ENCODE measurements around the gene IFT43.

IFT43 gene

DNA sequence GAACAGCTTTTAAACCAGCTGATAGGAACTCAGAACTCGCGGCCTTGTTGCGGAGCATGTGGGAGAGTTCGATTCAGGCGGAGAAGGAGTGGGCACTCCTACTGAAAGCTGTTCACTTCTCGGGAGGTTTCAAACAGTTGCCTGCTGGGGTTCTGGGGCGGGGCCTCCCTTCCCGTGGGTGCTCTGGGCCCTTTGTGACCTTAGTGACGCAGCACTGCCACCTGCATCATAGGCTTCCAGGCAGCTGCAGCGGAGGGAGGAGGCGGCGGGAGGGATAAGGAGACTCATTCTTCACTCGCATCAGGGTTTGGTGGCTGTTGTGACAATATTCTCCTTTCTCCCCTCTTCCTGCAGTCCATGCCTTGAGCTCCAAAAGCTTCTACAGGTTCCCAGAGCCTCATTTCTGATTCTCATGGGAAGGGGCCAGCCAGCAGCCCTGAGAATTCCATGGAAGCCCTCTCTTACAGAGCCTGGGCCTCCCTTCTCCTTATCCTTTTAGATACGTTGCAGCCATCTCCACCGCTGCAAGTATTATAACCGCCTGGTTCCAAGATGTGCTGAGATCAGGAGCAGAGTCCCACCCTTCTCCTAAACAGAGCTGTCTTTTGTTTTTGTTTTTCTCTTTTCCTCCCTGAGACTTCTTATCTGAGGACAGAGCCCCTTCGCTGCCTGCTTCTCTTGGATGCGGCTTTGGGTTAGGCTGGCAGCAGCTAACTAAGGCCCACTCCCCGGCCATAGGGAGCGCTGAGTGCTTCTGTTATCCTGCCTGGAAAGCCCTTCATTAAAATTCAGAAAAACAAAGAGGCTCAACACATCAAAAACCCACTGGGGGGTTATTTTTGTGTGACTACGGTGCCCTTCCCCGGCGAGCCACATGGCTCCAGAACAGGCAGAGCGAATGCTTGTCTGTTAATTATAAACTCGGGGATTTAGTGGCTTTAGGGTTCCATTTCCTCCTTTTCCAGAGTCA lies 98.5 kb downstream of the IFT43 start:
- no peak for DNase-seq

DNA sequence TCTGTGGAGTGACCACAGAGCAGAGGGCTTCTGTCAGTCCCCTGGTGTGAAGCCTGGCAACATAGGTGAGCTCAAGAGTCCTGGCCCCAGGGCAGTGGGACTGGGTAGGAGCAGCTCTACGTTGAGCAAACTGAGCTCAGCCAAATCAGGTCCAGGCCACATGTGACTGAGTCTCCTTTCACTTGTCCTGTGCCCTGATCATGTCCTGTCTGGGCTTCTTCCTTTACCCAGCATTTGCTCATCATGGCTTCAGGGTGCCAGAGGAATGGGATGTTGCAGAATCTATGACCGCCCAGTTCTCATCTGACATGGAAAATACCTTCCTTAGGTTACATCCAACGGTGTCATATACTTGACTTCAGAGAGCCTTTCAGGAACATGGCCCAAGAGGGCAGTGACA lies 99.8 kb downstream of the IFT43 start:
- no peak for DNase-seq

DNA sequence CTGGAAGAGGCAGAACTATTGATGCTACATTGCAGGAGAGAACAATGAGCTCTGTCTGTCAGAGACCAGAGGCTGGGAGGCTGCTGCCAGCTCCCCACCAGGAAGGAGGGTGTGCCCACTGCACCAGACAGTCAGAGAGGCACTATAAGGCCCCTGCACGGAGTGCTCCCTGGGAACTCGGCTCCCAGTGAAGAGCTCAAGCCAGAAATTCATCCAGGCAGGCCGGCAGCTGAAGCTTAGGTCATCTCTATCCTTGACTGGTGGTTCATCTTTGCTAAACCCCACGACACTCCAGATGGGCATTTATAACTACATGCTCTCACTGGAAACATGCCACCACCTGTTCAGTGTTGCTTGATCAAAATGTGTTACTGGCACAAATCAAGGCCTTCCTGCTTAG lies 101.1 kb downstream of the IFT43 start:
- no peak for DNase-seq

DNA sequence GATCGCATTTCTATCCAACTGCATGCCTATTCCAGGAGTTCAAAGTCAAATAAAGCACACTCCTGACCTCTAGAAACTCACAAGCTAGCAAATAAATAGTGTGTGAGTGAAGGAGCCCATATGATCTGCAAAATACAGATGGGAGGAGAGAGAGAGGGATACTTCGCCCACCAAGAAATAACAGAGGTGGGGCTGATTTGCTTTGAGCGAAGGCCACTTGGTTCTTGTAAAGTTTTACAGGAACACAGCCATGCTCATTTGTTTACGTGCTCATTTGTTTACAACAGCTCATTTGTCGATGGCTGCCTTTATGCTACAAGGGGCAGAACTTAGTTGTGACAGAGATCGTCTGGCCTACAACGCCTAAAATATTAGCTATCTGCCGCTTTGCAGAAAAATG lies 102.8 kb downstream of the IFT43 start:
- no peak for DNase-seq

DNA sequence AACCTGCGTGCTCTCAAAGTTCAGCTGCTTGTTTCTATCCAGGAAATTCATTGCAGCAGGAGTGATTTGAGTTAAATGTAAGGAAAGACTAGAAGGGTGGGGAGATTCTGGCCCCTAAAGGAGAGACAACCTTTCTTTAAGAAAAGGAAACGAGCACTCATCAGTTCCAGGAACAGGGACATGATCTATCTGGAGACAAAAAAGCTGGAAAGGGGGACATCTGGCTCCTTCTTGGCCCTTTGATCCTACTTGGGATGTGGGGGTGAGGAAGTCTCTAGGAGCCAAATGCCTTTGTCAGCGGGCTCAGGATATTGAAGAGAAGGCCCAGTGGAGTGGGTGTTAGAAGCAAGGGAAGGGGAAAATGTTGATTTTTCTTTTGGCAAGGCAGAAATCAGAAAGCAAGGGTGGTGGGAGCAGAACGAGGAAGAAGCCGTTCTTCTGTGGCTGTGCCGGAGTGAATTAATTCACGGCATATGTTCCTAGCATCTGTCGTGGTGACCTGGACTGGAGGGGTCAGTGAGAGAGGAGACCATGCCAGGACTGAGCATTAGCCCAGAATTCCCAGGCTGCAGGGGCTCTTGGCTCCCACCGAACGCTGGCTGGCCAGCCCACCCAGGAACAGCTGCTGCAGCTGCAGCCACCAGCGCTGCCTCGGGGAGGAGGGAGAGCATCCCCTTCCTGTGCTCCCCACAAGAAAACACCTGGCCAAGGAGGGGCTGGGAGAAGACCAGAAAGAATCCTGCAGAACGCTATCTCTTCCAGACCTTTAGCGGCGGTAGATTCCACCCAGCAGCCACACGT lies 103.4 kb downstream of the IFT43 start:
- no peak for DNase-seq

DNA sequence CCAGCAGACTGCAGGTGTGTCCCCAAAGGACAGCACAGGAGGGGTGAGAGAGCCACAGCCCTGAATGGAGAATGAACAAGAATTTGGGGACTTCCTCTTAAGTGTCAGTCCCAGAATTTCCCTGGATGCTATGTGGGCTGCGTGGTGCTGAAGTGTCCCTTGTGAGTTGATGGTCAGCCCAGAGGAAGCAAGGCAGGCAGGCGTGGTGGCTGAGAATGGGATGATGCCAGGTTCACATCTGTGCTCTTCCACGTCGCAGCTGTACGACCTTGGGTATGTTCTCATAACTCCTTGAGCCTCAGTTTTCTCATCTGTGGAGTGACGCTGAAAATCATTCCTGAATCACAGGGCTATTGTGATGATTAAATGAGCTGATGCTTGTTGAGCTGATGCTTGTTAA lies 104.0 kb downstream of the IFT43 start:
- no peak for DNase-seq

DNA sequence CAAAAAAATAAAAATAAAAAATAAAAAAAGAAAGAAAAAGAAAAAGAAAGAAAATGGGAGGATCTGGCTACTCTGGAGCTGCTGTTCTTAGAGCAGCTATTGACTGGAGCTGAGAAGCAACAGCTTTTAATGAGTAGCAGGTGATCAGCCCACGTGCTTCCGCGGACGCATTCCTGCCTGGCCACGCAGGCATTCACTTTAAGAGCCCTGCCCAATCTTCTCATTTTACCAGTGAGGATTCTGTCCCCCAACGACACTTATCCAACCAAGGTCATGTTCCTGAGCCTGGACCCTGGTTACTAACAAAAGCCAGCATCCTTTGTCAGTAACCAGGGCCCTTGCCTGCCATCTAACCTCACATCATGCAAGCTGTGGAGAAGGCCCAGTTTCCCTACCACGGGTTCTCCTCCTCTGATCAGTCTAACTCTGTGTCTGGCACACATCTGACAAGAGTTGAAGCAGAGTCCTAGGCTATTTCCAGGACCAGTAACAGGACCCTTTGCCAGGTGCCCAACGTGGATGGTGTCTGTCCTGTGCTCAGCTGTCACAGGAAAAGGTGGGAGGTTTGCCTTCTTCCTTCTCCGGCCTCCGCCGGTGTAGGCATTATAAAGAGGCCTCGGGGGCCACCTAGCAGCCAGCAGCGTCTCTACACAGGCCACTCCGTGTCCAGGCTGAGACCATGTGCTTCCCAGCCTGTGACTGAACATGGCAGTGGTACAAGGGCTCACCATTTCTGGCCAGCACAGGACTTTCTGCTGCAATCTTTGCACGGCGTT lies 105.2 kb downstream of the IFT43 start:
- no peak for DNase-seq

DNA sequence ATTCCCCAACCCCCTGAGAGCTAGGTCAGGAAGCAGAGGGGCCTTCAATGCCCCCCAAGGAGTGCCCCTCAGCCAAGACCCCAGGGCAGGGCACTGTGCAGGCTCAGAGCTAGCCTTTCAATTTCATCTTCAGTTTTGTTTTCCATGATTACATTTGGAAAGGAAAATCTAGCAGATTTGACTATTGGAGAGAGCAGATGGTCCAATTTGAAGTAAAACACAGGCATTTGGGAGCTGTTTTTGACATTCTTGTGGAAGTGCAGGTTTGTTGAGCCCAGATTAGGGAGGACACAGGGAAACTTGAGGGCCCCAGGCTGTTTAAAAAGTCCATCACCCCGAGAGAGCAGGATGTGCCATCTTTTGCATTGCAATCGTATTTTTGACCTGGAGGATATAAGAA lies 107.5 kb downstream of the IFT43 start:
- DNase-seq: no peak

DNA sequence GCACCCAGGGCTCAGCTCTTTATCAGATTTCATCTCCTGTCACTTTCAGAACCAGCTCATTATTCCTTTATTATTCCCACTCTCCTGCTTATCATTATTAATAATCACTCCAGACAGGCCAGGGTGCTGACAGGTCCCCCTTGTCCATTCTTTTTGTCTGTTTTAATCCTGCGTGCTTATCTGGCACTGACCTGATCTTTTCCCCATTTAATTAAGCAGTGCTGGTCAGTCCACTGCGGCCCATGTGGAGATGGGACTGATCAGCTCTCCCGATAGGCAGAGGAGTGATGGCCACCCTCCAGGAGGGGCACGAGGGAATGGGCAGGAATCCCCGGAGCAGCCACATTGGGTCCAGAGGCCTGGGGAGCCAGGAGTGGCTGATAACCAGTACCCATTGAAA lies 110.7 kb downstream of the IFT43 start:
- DNase-seq: no peak

DNA sequence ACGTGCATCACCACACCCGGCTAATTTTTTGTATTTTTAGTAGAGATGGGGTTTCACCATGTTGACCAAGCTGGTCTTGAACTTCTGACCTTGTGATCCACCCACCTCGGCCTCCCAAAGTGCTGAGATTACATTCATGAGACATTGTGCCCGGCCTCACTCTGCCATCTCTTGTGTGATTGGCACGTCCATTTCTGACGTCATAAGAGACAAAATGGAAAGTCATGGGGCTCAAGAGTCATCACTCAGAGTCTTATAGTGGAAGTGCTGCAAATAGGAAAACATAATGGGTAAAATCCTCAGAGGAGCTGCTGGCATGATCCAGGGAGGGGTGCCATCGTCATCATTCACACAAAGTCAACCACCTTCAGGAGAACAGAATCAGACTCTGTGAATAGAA lies 112.0 kb downstream of the IFT43 start:
- no peak for DNase-seq

DNA sequence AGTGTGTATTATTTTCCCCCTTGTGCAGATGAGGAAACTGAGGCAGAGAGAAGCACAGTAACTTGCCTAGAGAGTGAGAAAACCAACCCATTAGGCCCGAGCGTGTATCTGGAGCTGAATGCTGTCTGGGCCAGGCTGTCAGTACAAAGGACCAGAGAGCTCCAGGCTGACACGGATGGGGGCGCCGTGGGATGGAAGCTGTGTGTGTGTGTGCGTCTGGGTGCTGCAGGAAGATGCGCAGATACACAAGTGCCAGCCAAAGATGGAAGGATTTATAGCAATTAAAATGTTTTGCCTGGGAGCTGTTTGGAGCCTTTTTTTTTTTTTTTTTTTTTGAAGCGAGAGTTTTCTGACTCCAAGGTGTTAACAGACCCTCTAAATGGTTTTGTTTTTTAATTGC lies 112.5 kb downstream of the IFT43 start:
- no peak for DNase-seq

DNA sequence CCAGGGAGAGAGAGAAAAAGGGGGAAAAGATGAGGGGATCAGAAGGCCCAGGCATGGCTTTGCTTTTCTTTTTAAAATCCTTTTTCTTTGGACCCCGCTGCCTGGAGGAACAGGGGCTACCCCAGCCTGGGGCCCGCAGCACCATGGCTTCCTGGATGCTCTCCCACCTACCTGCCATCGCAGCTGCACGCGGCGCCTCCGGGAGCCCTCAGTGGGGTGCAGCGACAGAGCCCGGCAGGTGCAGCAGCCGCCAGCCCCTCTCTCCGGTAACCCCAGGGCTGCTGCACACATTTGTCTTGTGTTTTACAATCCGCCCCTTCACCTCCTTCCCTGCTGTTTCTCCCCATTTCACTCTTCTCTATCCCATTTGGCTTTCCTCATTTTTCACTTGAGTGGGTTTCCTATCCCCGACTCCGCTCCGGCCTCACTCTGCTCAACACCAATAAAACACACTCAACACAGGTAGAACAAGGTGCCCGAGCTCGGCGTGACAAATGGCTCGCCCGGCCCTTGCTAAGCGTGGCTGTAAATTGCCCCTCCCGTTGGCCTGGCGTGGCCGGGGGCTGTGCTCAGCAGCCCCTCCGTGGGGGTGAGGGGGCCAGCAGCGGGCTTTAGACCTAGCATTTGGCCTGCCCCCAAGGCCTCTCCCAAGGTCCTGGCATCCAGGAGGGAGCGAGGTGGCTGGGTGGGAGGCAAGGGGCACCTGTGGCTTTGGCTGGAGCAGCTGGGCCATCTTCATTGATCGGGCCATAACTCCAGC lies 113.5 kb downstream of the IFT43 start:
- DNase-seq: no peak

DNA sequence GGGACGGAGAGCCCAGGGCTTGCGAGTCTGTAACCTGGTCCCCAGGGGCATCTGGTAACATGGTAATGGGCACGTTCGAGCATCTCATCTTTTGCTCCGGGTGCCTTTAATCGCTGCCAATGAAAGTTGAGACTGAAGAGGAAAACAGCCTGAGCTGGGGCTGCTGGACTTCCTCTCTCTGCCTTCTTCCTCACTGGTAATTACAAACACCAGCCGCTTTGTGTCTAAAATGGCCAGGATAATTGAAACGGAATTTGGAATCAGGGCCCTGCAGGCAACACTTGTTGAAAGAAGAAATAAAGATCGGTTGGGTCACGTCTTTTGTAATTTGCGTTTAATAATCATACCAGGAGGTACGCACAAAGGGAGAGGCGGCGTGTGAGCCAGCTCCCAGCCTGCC lies 114.7 kb downstream of the IFT43 start:
- no peak for DNase-seq

DNA sequence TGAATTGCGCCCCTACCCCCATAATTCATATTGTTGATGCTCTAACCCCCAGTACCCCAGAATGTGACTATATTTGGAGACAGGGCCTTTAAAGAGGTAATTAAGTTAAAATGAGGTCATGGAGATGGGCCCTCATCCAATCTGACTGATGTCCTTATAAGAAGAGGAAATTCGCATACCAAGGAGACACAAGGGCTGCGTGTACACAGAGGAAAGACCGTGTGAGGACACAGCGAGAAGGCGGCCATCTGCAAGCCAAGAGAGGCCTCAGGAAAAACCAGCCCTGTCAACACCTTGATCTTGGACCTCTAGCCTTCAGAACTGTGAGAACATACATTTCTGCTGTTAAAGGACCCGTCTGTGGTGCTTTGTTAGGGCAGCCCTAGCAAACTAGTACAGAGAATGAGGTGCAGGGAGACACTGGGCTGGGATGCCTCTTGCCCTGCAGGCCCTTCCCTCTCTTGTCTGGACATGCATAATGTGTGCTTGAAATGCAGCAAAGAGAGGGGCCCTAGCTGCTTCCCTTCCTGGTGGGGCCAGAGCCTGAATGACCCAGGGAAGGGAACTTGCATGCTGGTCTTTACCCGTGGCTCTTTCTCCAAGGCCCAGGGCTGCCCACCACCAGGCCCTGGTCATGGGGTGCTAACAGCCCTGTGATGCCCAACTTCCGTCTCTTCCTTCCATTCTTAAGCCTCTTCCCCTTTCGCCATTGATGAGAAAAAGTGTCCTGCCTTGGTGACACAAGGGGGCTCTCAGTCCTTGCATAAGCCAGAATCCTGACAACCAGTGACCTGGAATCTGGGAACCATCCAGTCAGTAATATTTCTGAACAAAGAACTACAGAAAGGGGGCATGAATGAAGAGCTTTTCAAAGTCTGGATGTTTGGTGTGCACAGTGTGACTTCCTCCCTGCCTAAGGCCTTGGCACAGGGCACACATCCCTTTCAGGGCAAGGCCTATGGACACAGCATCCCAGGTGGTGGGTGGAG lies 116.1 kb downstream of the IFT43 start:
- no peak for DNase-seq

DNA sequence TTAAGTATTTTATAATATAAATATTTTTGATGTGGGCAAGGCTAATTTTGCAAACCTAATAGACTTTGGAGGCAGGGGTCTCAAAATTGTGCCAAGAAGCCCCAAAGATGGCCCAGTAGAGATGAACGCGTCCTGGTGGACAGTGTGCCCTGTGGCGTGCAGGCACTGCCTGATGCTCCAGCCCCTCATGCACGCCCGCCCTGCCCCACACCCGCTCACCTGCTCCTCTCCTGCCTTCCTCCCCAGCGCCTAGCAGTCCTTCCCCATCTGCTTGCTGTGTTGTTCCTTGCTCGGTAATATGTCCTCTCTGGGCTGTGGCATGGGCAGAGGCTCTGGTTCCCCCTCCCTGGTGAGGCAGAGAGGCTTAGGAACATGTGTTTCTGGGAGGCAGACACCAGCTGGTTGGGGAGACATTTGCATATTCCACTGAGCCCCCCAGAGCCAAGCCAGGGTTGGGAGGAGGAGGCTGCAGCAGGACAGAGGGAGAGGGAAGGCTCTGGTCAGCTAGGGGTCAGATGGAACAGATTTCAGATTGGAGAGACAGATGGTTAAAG lies 119.3 kb downstream of the IFT43 start:
- no peak for DNase-seq

DNA sequence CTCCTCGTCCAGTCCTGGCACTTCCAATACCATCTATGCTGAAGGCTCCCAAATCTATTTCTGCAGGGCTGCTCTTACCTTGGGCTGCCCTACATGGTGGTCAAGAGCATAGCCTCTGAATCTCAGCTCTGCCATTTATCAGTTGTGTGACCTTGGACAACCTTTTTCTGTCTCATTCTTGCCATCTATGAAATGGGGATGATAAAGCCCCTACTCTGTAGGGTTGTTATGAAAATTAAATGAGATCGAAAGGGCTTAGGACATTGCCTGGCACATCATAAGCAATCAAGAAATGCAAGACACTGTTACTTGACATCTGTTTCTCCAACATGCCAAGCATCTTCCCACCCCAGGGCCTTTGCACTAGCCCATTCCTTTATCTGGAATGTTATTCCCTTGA lies 120.6 kb downstream of the IFT43 start:
- no peak for DNase-seq

DNA sequence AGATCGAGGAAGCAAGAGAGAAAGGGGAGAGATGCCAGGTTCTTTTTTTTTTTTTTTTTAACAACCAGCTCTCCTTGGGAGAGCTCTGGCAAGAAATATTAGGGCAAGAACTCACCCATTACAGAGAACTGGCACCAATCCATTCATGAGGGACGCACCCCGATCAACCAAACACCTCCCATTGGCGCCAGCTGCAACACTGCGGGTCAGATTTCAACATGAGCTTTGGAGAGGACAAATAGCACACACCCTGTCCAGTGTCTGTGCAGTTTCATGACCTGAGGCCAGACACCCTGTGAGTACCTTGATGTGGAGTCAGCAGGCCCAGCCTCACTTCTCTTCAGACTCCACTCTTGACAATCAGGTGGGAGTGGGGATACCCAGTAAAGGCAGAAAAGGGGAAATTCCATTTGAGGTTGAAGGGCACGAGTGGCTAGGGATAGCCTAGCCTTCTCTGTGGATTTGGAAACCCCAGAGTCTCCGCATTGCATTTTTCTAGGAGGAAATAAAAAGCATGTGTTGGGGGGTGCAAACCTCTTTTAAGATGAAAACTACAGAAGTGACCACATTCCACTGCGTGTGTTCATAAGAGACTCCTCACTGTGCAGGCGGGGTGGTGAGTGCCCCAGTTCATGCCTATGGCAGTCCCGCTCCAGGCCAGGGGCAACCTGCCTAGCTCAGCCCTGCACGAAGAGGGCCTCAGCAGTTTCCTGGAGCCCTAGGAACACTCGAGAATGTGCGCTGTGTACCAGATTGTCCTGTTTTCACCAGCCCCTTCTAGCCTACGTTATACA lies 123.7 kb downstream of the IFT43 start:
- no peak for DNase-seq

DNA sequence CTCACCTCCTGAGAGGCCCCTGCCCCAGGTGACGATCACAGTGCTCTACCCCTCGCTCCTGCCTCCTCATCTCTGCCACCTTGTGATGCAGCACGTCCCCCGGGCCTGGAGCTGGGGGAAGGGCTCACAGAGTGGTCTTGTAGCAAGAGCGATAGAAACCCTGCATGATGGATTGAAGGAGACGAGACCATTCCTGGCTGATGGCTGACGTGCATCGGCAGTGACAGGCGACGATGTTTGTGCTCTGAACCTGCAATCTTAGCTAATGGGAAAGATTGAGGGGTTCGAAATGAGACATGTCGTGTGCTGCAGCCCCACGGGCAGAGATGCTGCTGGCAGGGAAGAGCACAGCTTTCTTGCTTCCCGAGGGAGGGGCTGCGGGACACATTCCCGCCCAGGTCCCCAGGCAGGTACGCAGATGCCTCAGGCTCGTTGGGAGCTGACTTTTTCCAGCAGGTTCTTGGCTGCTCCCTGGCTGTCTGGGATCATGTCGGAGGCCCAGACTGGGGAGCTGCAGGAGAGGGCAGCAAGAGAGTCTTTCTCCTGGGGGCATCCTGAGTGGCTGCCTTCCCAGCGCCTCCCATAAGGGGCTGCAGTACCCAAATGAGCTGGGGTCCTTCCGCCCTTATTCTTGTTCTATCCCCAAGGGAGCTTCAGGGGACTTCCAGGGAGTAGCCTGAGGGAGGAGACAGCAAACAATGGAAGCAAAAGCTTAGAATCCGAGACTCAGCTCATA lies 127.5 kb downstream of the IFT43 start:
- no peak for DNase-seq

DNA sequence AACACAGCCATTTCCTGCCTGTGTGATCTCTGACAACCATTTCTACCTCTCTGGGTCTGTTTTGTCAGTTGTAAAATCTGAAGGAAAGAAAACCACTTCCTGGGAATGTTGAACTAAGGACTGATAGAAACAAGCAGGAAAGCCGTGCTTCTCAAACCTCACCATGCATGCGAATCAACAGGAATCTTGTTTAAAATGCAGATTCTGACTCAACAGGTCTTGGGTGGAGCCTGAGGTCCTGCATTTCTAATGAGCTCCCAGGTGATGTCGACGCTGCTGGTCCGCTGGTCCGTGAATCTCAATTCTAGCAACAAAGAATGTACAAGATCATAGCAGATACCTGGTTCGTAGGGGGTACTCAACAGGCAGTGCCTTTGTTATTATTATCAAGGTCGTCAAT lies 128.1 kb downstream of the IFT43 start:
- DNase-seq: no peak

All from CD4-positive, alpha-beta T cell treated with Interferon gamma for 1 hour (primary cell).